IMR-90 (cell line): Measurements from ENCODE around the gene DELE1. TPM values are rescaled to one million over a fixed set of nuclear protein-coding genes. Genes with fewer than 3 reads are reported as not detected.

Experiments used
- ATAC-seq: fragments of 200-7000 bp; cut with Tn5 transposase; 2 replicates; pipeline ENCODE4 v1.9.1; 2020; ENCODE audit warnings: low read depth, mild to moderate bottlenecking, moderate library complexity
- BruUV-seq: library from RNA; stranded (reverse); fragments of 400-500 nt; replicated peaks from 2 replicates; lab custom pipeline; 2021; lab: Mats Ljungman, UMichigan
- CTCF ChIA-PET: fragments of 300-600 bp; formaldehyde crosslinking; extraction: SDS; loops from one replicate; lab custom pipeline; 2021; ENCODE audit warnings: antibody characterized with exemption; lab: Yijun Ruan, JAX
- POLR2A ChIA-PET: fragments of 300-600 bp; sonication (Branson Sonifier 250); formaldehyde crosslinking; loops from one replicate; lab custom pipeline; 2022; ENCODE audit warnings: antibody characterized with exemption; ENCODE audit not compliant: unreplicated experiment; lab: Charles Lee
- DNase-seq: peaks from one replicate; pipeline ENCODE4 v3.0.0; 2013
- H2AFZ ChIP-seq: replicated peaks from 2 replicates; pipeline ENCODE3; 2013; ENCODE audit warnings: low read length, mild to moderate bottlenecking; ENCODE audit not compliant: poor library complexity
- H2AK5ac ChIP-seq: 2 replicates; pipeline ENCODE4 v1.6.1; 2013; ENCODE audit warnings: low read depth, low read length, inconsistent platforms
- H2AK9ac ChIP-seq: replicated peaks from 2 replicates; pipeline ENCODE3; 2013; ENCODE audit warnings: mild to moderate bottlenecking, low read depth, low read length, moderate library complexity; ENCODE audit not compliant: poor library complexity
- H2BK120ac ChIP-seq: 2 replicates; pipeline ENCODE4 v1.6.1; 2013; ENCODE audit warnings: low read depth, low read length, inconsistent platforms
- H2BK15ac ChIP-seq: 3 replicates; pipeline ENCODE4 v1.6.1; 2013; ENCODE audit warnings: low read depth, low read length, inconsistent platforms
- H2BK20ac ChIP-seq: 2 replicates; pipeline ENCODE4 v1.6.1; 2013; ENCODE audit warnings: low read depth, mild to moderate bottlenecking, inconsistent platforms, low read length, moderate library complexity
- H2BK5ac ChIP-seq: 2 replicates; pipeline ENCODE4 v1.6.1; 2013; ENCODE audit warnings: mild to moderate bottlenecking, low read depth, low read length, inconsistent platforms; ENCODE audit not compliant: poor library complexity, severe bottlenecking
- H3K14ac ChIP-seq: replicated peaks from 2 replicates; pipeline ENCODE4 v1.6.1; 2013; ENCODE audit warnings: low read depth, low read length, inconsistent platforms
- H3K18ac ChIP-seq: 2 replicates; pipeline ENCODE4 v1.6.1; 2013; ENCODE audit warnings: low read depth, low read length, control low read depth
- H3K23ac ChIP-seq: 2 replicates; pipeline ENCODE4 v1.6.1; 2013; ENCODE audit warnings: low read depth, low read length, inconsistent platforms
- H3K27ac ChIP-seq: 2 replicates; pipeline ENCODE4 v1.5.1; 2013; ENCODE audit warnings: mild to moderate bottlenecking, control low read depth, low read length; ENCODE audit not compliant: insufficient read depth
- H3K27me3 ChIP-seq: 2 replicates; pipeline ENCODE4 v1.6.1; 2013; ENCODE audit warnings: low read length; ENCODE audit not compliant: control insufficient read depth, insufficient read depth
- H3K36me3 ChIP-seq: 2 replicates; pipeline ENCODE4 v1.6.1; 2013; ENCODE audit warnings: low read length, mixed read lengths; ENCODE audit not compliant: control insufficient read depth, insufficient read depth
- H3K4ac ChIP-seq: 2 replicates; pipeline ENCODE4 v1.6.1; 2013; ENCODE audit warnings: low read depth, low read length, inconsistent platforms
- H3K4me1 ChIP-seq: 2 replicates; pipeline ENCODE4 v1.6.1; 2013; ENCODE audit warnings: low read length, mixed read lengths; ENCODE audit not compliant: control insufficient read depth, insufficient read depth
- H3K4me2 ChIP-seq: 2 replicates; pipeline ENCODE4 v1.6.1; 2013; ENCODE audit warnings: low read depth, mild to moderate bottlenecking, control low read depth, low read length, moderate library complexity
- H3K4me3 ChIP-seq: 2 replicates; pipeline ENCODE4 v1.5.1; 2013; ENCODE audit warnings: low read depth, mild to moderate bottlenecking, control low read depth, low read length, moderate library complexity; ENCODE audit not compliant: insufficient read depth
- H3K56ac ChIP-seq: 2 replicates; pipeline ENCODE4 v1.6.1; 2013; ENCODE audit warnings: low read length, inconsistent platforms; ENCODE audit not compliant: insufficient read depth; ENCODE audit errors: extremely low read depth
- H3K79me1 ChIP-seq, 2 experiments: 2 replicates each; pipeline ENCODE4 v1.6.1; 2013; ENCODE audit warnings: low read length in 2 of 2, inconsistent platforms in 1 of 2, low read depth in 1 of 2
- H3K9ac ChIP-seq: 2 replicates; pipeline ENCODE4 v1.6.1; 2013; ENCODE audit warnings: low read depth, low read length, control low read depth
- H3K9me1 ChIP-seq: 2 replicates; pipeline ENCODE4 v1.6.1; 2013; ENCODE audit warnings: low read length, inconsistent platforms; ENCODE audit not compliant: insufficient read depth
- H3K9me3 ChIP-seq: 2 replicates; pipeline ENCODE4 v1.6.1; 2013; ENCODE audit warnings: low read length; ENCODE audit not compliant: control insufficient read depth, insufficient read depth
- H4K20me1 ChIP-seq: 2 replicates; pipeline ENCODE4 v1.6.1; 2013; ENCODE audit warnings: low read length, inconsistent platforms; ENCODE audit not compliant: insufficient read depth
- H4K5ac ChIP-seq: 2 replicates; pipeline ENCODE4 v1.6.1; 2013; ENCODE audit warnings: mild to moderate bottlenecking, low read depth, low read length, control low read depth
- H4K8ac ChIP-seq, 2 experiments: 2 replicates each; pipeline ENCODE4 v1.6.1; 2013; ENCODE audit warnings: low read depth in 2 of 2, low read length in 2 of 2, control low read depth in 1 of 2, inconsistent platforms in 1 of 2
- H4K91ac ChIP-seq: 2 replicates; pipeline ENCODE4 v1.6.1; 2013; ENCODE audit warnings: low read depth, low read length, inconsistent platforms; ENCODE audit not compliant: insufficient read depth
- BHLHE40 ChIP-seq: fragments of 150-350 bp; IDR thresholded peaks from 2 replicates; pipeline ENCODE4 v1.6.1; 2016; ENCODE audit warnings: mild to moderate bottlenecking, low read depth, low read length
- CTCF ChIP-seq: conservative IDR thresholded peaks from 2 replicates; pipeline ENCODE4 v1.5.1; 2012; ENCODE audit warnings: mild to moderate bottlenecking, low read depth, low read length, improper control_type of control experiment
- MXI1 ChIP-seq: IDR thresholded peaks from 2 replicates; pipeline ENCODE4 v1.6.1; 2012; ENCODE audit warnings: low read depth, mild to moderate bottlenecking, low read length, moderate library complexity, borderline replicate concordance
- WGBS, 2 experiments: methylation state at CpG; one replicate each; pipeline versions ENCODE4 v1.1.5 to v1.1.7; 2013; ENCODE audit warnings: missing lambda C conversion rate in 2 of 2; ENCODE audit not compliant: insufficient read length in 1 of 2; ENCODE audit errors: extremely low coverage in 2 of 2; 5-methylcytosine and 5-hydroxymethylcytosine counted together
- dilution Hi-C: fragments of 300-500 bp; cut with HindIII; formaldehyde crosslinking; loops from one replicate; pipeline ENCODE4 v1.14.3; 2018; ENCODE audit warnings: low sequenced_read_pairs; ENCODE audit not compliant: unreplicated experiment
- in situ Hi-C: fragments of 300-500 bp; cut with MboI; formaldehyde crosslinking; loops from 3 replicates; pipeline ENCODE4 v1.14.3; 2019; ENCODE audit warnings: low sequenced_read_pairs, inconsistent platforms, mixed read lengths
- intact Hi-C: fragments of 100-400 bp; cut with micrococcal nuclease; formaldehyde crosslinking; loops from 2 replicates; pipeline ENCODE4 v1.10.0; 2022
- polyA plus RNA-seq, 3 experiments: library from polyadenylated mRNA; depleted of rRNA; stranded (reverse); fragments of >200 nt; gene quantifications; 2 replicates each; pipeline ENCODE4 v1.2.3, GENCODE V29; 2012; ENCODE audit warnings: low replicate concordance in 1 of 3
- total RNA-seq: library from RNA; depleted of rRNA; stranded (reverse); fragments of >200 nt; gene quantifications from 2 replicates; pipeline ENCODE4 v1.2.3, GENCODE V29; 2012

DELE1 gene
- total and polyA plus RNA-seq, 2 of the 4 experiments (the other 2 are of a cell fraction) = 28.0 to 66.1 TPM

GRCh38 chr5:141958113-141958512 is 34.4 kb downstream of the DELE1 start, which contains the start of gene PCDH12:
Gene PCDH12, minus strand, starts transcription at chr5:141958202. Its CDS starts 351 bp downstream, at chr5:141957851.
- H2AK9ac ChIP-seq = no peak within 1 kb of the TSS
- H3K14ac ChIP-seq = no peak within 1 kb of the TSS
- DNase-seq (peak; percentile 7), ATAC-seq (no peak)
- H3K56ac ChIP-seq = no peak within 1 kb of the TSS
- H2AFZ ChIP-seq = peak within 1 kb of the TSS; percentile 26
- no peaks in the 10 kb centered on the region for H3K79me1 ChIP-seq
- POLR2A ChIA-PET = no interaction called here
- CTCF ChIA-PET = interaction anchor here (0.6 to 1.5 kb wide), 4 partner anchors 34 to 293 kb away, joined by 3 read pairs; partner anchors contain the start of gene DELE1
- H2BK15ac ChIP-seq = no peak within 1 kb of the TSS
- no peaks in the 10 kb centered on the region; the same call in 1 of the 2 replicates for H4K20me1 ChIP-seq
- no peak within 1 kb of the TSS for H3K4me2 ChIP-seq
- in situ Hi-C loops (loop anchor here (5.0 kb wide), 2 partner anchors 81 to 266 kb away; partner anchors contain the start of gene PCDH1), intact Hi-C loops (no loop called here), dilution Hi-C loops (no loop called here)
- no peak within 1 kb of the TSS for H4K5ac ChIP-seq
- no peak within 1 kb of the TSS for H3K18ac ChIP-seq
- H4K91ac ChIP-seq = no peak within 1 kb of the TSS
- no peak for TF ChIP-seq MXI1
- no peak for TF ChIP-seq BHLHE40
- TF ChIP-seq CTCF = no peak
- H2BK20ac ChIP-seq = no peak within 1 kb of the TSS
- peaks cover 17% of the 10 kb centered on the region for H3K27me3 ChIP-seq
- no peak within 1 kb of the TSS for H3K27ac ChIP-seq
- no peaks in the 10 kb centered on the region for H3K9me3 ChIP-seq
- 17% methylated on average over 7 of the region's 7 CpGs; no CpG with 5 or more reads in 1 of the 2 experiments for WGBS, 2 experiments
- H2AK5ac ChIP-seq = no peak within 1 kb of the TSS
- no peak within 1 kb of the TSS for H2BK120ac ChIP-seq
- no TSS peak for BruUV-seq
- H3K23ac ChIP-seq = peak within 1 kb of the TSS; percentile 25; the same call in 1 of the 2 replicates
- H2BK5ac ChIP-seq = no peak within 1 kb of the TSS
- no peaks in the 10 kb centered on the region for H3K4me1 ChIP-seq
- H3K36me3 ChIP-seq = no peaks in the 10 kb centered on the region
- H3K4ac ChIP-seq = no peak within 1 kb of the TSS
- no peak within 1 kb of the TSS for H3K9ac ChIP-seq
- no peaks in the 10 kb centered on the region for H3K9me1 ChIP-seq
- H3K4me3 ChIP-seq = no peak within 1 kb of the TSS
- no peak within 1 kb of the TSS for H4K8ac ChIP-seq
